ENCODE measurements around the gene SLC39A5. TPM values are rescaled to one million over a fixed set of nuclear protein-coding genes. Genes with fewer than 3 reads are reported as not detected.

Gene SLC39A5
- total and polyA plus RNA-seq, 2 of the 13 experiments (the other 11 are each of a cell fraction or from before 2014, with no cell fraction given) = 59.7 to 101 TPM

DNA sequence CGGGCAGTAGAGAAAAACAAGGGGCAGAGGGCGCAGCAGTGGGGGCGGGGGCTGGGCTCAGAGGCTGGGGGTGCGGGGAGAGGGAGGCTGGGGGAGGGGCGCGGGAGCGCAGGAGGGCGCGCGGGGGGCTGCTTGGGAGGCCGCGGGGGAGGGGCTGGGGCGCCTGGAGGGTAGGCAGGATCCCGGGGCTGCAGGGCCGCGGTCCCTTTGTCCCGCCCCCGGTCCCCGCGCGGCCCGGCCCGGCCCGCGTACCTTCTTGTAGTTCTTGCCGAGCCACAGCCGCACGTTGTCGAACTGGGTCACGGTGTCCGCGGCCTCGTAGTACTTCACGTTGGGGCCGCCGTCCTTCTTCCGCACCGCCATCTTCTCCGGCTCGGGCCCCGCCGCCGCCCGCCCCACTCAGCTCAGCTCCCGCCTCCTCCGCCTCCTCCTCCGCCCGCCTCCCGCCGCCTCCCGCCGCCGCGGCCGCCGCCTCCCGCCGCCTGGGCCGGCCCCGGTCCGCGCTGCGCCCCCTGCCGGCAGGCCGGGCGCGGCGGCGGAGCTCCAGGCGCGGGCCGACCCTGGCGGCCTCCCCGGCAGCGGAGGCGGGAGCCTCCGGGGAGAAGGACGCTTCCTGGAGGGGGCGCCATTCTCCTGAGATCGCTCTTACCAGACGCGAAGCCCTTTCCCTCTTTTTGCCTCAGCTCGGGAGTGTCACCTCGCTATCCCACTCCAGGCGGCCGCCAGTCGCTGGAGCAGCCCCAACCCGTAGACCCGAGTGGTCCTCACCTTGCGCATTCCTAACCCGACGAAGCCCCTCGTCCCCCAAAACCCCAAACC is 40.5 kb upstream of the SLC39A5 start, which contains the start of gene SMARCC2 (continued):
- TF ChIP-seq, protein P1, sequence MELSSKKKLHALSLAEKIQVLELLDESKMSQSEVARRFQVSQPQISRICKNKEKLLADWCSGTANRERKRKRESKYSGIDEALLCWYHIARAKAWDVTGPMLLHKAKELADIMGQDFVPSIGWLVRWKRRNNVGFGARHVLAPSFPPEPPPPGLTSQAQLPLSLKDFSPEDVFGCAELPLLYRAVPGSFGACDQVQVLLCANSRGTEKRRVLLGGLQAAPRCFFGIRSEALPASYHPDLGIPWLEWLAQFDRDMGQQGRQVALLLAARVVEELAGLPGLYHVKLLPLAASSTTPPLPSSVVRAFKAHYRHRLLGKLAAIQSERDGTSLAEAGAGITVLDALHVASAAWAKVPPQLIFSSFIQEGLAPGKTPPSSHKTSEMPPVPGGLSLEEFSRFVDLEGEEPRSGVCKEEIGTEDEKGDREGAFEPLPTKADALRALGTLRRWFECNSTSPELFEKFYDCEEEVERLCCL (CRISPR knock-in tag; IDR thresholded peaks at IDR 0.05; ENCODE audit: borderline replicate concordance) = no peak
- TF ChIP-seq ZNF792 (CRISPR knock-in tag; IDR thresholded peaks at IDR 0.05) (peak; percentile 74; the same call in 1 of the 2 replicates), RFX3 (CRISPR knock-in tag; IDR thresholded peaks at IDR 0.05) (no peak), MIER3 (CRISPR knock-in tag; IDR thresholded peaks at IDR 0.05; ENCODE audit: borderline replicate concordance) (peak; percentile 11; the same call in 1 of the 2 replicates), ZNF331 (CRISPR knock-in tag; IDR thresholded peaks at IDR 0.05) (peak; percentile 20; the same call in 1 of the 2 replicates), ZNF766 (CRISPR knock-in tag; IDR thresholded peaks at IDR 0.05; ENCODE audit: borderline replicate concordance) (no peak), ZNF430 (CRISPR knock-in tag; IDR thresholded peaks at IDR 0.05) (peak; percentile 71; the same call in 1 of the 2 replicates), PRPF4 (IDR thresholded peaks at IDR 0.05; ENCODE audit: low read depth, low read length, poor library complexity, severe bottlenecking) (no peak), ZNF674 (CRISPR knock-in tag; IDR thresholded peaks at IDR 0.05; ENCODE audit: low read depth) (no peak), RBM39 (IDR thresholded peaks at IDR 0.05; ENCODE audit: low read depth, low read length, poor library complexity, severe bottlenecking) (no peak), MXI1 (IDR thresholded peaks at IDR 0.05; ENCODE audit: borderline replicate concordance, low read depth, low read length) (peak; percentile 62; the same call in 1 of the 3 replicates), ZNF124 (CRISPR knock-in tag; IDR thresholded peaks at IDR 0.05) (no peak; the same call in 1 of the 2 replicates), GABPB1 (CRISPR knock-in tag; IDR thresholded peaks at IDR 0.05) (peak; percentile 9; the same call in 1 of the 2 replicates), SOX13 (IDR thresholded peaks at IDR 0.05) (no peak), SOX13 (CRISPR knock-in tag; conservative IDR thresholded peaks at IDR 0.05 in 1 of 2, IDR thresholded peaks at IDR 0.05 in 1 of 2) (0 out of 4 replicates have a peak, but pooled peaks of 1 of the 2 experiments have one; percentile 8), TOE1 (CRISPR knock-in tag; IDR thresholded peaks at IDR 0.05) (peak; percentile 21; the same call in 1 of the 2 replicates), ZFP90 (CRISPR knock-in tag; IDR thresholded peaks at IDR 0.05; ENCODE audit: borderline replicate concordance) (0 out of 2 replicates have a peak, but pooled peaks have one; percentile 18), ZNF367 (CRISPR knock-in tag; IDR thresholded peaks at IDR 0.05; ENCODE audit: borderline replicate concordance) (no peak), KDM2A (CRISPR knock-in tag; IDR thresholded peaks at IDR 0.05; ENCODE audit: borderline replicate concordance, low read depth) (no peak), GATAD1 (CRISPR knock-in tag; IDR thresholded peaks at IDR 0.05) (0 out of 2 replicates have a peak, but pooled peaks have one; percentile 36)
- TF ChIP-seq, protein P2, sequence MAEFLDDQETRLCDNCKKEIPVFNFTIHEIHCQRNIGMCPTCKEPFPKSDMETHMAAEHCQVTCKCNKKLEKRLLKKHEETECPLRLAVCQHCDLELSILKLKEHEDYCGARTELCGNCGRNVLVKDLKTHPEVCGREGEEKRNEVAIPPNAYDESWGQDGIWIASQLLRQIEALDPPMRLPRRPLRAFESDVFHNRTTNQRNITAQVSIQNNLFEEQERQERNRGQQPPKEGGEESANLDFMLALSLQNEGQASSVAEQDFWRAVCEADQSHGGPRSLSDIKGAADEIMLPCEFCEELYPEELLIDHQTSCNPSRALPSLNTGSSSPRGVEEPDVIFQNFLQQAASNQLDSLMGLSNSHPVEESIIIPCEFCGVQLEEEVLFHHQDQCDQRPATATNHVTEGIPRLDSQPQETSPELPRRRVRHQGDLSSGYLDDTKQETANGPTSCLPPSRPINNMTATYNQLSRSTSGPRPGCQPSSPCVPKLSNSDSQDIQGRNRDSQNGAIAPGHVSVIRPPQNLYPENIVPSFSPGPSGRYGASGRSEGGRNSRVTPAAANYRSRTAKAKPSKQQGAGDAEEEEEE (CRISPR knock-in tag; IDR thresholded peaks at IDR 0.05; ENCODE audit: borderline replicate concordance) = no peak
- TF ChIP-seq, protein P3, sequence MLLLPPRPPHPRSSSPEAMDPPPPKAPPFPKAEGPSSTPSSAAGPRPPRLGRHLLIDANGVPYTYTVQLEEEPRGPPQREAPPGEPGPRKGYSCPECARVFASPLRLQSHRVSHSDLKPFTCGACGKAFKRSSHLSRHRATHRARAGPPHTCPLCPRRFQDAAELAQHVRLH (CRISPR knock-in tag; IDR thresholded peaks at IDR 0.05; ENCODE audit: borderline replicate concordance, low read depth) = 0 out of 2 replicates have a peak, but pooled peaks have one; percentile 23
- TF ChIP-seq, protein P4, sequence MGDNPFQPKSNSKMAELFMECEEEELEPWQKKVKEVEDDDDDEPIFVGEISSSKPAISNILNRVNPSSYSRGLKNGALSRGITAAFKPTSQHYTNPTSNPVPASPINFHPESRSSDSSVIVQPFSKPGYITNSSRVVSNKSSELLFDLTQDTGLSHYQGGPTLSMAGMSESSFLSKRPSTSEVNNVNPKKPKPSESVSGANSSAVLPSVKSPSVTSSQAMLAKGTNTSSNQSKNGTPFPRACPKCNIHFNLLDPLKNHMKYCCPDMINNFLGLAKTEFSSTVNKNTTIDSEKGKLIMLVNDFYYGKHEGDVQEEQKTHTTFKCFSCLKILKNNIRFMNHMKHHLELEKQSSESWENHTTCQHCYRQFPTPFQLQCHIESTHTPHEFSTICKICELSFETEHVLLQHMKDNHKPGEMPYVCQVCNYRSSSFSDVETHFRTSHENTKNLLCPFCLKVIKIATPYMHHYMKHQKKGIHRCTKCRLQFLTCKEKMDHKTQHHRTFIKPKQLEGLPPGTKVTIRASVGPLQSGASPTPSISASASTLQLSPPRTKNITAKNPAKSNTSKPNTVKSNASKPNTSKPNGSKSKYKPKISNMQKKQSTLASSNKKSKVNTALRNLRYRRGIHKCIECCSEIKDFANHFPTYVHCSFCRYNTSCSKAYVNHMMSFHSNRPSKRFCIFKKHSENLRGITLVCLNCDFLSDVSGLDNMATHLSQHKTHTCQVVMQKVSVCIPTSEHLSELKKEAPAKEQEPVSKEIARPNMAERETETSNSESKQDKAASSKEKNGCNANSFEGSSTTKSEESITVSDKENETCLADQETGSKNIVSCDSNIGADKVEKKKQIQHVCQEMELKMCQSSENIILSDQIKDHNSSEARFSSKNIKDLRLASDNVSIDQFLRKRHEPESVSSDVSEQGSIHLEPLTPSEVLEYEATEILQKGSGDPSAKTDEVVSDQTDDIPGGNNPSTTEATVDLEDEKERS (CRISPR knock-in tag; IDR thresholded peaks at IDR 0.05) = no peak

All from HepG2 (cell line).